Measurements from ENCODE around the gene TGM2.

The TGM2 gene

DNA sequence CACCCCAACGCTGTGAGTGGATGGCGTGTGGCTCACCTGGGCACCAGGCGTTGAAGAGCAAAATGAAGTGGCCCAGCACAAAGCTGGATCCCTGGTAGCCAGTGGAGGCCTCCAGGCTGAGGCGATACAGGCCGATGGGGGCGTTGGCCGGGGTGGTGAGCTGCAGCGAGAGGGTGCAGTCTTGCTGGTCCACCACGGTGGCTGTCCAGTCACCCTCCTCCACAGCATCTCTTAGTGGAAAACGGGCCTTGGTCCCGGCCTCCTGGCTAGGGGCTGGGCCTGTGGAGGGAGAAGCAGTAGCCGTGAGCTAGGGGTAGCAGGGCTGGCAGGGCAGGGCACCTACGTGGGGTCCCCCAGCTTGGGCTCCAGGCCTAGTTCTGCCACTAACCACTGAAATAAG is 9.3 kb downstream of the TGM2 start:
- H3K4me3 ChIP-seq (ENCODE audit: low read length) = no peak overlapping the region
- TF ChIP-seq ZNF274 (IDR thresholded peaks at IDR 0.05; ENCODE audit: low read depth, low read length) = no peak

GRCh38 chr20:38153401-38153800 is 11.7 kb downstream of the TGM2 start:
- H3K4me3 ChIP-seq (ENCODE audit: low read length) = no peak overlapping the region
- TF ChIP-seq ZNF274 (IDR thresholded peaks at IDR 0.05; ENCODE audit: low read depth, low read length) = no peak

GRCh38 chr20:38152621-38153221 is 12.3 kb downstream of the TGM2 start:
- H3K4me3 ChIP-seq (ENCODE audit: low read length) = no peak overlapping the region; the same call in 1 of the 2 replicates
- TF ChIP-seq ZNF274 (IDR thresholded peaks at IDR 0.05; ENCODE audit: low read depth, low read length) = no peak

GRCh38 chr20:38152175-38152620 is 12.9 kb downstream of the TGM2 start:
- no peak overlapping the region; the same call in 1 of the 2 replicates for H3K4me3 ChIP-seq (ENCODE audit: low read length)
- no peak for TF ChIP-seq ZNF274 (IDR thresholded peaks at IDR 0.05; ENCODE audit: low read depth, low read length)

GRCh38 chr20:38151455-38151854 is 13.6 kb downstream of the TGM2 start:
- TF ChIP-seq ZNF274 (IDR thresholded peaks at IDR 0.05; ENCODE audit: low read depth, low read length) = no peak
- H3K4me3 ChIP-seq (ENCODE audit: low read length) = no peak overlapping the region

DNA sequence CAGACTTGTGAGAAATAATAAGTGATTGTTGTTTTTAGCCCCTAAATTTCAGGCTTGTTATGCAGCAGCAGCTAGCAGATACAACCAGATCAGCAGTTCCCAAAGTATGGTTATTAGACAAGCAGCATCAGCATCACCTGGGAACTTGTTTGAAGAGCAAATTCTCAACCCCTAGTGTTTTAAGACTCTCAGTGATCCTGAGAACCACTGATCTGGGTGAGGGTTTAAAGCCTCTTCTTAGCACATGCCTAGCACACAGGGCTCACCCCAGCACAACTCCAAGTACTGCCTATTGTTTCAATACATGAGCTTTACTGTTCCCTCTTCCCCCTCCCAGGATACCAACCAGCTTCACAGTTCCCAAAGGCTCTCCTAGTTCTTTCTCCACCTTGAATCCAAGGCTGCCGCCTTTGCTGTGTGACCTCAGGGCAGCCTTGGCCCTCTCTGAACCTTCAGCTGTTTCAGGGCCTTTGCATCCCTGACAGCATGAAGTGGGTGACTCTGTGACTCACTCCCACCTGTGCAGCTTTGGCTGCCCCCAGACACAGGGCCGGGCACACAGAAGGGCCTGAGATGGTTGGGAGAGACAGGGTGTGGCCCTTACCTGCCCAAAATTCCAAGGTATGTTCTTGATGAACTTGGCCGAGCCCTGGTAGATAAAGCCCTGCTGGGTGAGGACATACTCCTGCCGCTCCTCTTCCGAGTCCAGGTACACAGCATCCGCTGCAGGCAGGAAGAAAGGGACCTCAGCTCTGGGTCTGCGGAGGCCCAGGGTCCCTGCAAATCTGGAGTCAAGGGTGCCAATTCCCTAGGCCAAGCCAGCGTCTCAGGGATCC is 14.5 kb downstream of the TGM2 start:
- TF ChIP-seq ZNF274 (IDR thresholded peaks at IDR 0.05; ENCODE audit: low read depth, low read length) = no peak

DNA sequence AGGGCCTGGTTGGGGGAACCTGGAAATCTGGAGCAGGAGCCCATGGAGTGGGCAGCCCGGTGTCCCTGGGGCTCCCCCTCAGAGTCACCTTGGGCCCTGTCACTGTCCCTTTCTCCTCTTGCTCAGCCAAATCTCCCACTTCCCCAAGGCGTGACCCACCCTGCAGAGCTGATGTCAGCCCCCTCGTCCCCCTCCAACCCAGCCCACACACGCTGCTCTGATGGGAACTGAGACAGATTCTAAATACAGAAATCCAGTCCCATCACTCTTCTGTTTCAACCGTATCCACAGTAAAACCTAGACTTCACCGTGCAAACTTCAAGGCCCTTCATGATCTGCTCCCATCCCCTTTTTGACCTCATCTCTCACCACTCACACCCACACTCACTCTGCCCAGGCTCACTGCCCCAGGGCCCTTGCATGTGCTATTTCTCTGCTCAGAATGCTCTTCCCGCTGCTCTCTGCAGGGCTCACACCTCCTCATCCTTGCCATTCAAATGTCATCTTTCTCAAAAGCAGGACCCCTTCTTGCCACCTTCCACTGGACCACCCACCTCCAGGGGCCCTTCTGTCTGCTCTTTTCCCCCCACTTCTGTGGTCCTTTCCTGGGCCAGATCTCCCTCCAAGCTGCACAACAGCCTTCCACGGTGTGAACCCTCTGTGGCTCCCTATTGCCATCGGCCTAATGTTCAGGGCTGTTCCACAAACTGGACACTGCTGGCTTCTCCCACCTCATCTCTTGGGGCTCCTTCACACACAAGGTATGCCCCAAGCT is 16.6 kb downstream of the TGM2 start:
- H3K4me3 ChIP-seq (ENCODE audit: low read length) = no peak overlapping the region
- TF ChIP-seq ZNF274 (IDR thresholded peaks at IDR 0.05; ENCODE audit: low read depth, low read length) = no peak

More for the DNA sequence above, 14.5 kb downstream of the TGM2 start:
- no peak overlapping the region for H3K4me3 ChIP-seq (ENCODE audit: low read length)

DNA sequence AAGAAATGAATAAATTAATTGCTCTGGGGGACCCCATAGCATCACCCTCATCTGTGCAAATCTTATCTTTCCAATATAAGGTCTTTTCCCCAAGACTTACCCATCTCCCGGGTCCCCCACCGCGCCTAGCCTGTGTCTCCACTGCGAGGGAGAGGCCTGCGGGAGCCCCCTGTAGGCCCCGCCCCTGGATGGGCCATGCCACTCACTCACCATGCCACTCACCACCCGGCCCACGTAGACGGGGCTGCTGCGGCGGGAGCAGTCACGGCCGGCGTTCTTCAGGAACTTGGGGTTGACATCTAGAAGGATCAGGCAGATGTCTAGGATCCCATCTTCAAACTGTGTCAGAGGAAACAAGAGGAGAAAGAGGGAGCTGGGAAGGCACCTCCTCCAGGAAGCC is 17.3 kb downstream of the TGM2 start:
- TF ChIP-seq ZNF274 (IDR thresholded peaks at IDR 0.05; ENCODE audit: low read depth, low read length) = no peak
- H3K4me3 ChIP-seq (ENCODE audit: low read length) = no peak overlapping the region

DNA sequence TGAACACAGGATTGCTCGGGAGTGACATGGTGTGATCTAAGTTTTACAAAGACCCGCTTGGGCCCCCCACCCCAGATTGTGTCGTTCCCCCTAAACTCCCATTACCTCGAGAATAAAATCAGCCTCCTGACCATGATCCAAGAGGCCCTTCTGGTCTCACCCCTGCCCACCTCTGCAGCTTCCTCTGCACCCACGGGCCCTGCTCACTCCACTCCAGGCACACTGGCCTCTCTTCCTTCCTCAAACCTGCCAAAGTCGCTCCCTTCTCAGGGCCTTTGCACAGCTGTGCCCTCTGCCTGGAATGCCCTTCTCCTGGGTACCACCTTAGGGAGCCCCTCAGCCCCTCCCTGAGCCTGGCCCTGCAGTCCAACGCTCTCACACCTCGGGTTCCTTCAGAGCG is 17.9 kb downstream of the TGM2 start:
- H3K4me3 ChIP-seq (ENCODE audit: low read length) = no peak overlapping the region
- TF ChIP-seq ZNF274 (IDR thresholded peaks at IDR 0.05; ENCODE audit: low read depth, low read length) = no peak

GRCh38 chr20:38146628-38147027 is 18.4 kb downstream of the TGM2 start:
- H3K4me3 ChIP-seq (ENCODE audit: low read length) = no peak overlapping the region
- TF ChIP-seq ZNF274 (IDR thresholded peaks at IDR 0.05; ENCODE audit: low read depth, low read length) = no peak

GRCh38 chr20:38146156-38146555 is 18.9 kb downstream of the TGM2 start:
- H3K4me3 ChIP-seq (ENCODE audit: low read length) = no peak overlapping the region
- TF ChIP-seq ZNF274 (IDR thresholded peaks at IDR 0.05; ENCODE audit: low read depth, low read length) = no peak

DNA sequence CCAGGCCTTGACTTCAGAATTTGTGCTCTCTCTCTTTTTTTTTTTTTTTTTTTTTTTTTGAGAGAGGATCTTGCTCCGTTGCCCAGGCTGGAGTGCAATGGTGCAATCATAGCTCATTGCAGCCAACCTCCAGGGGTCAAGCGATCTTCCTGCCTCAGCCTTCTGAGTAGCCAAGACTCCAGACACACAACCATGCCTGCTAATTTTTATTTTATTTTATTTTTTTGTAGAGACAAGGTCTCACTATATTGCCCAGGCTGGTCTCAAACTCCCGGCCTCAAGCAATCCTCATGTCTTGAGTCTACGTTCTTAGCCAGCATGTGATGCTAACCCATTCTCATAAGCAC is 19.4 kb downstream of the TGM2 start:
- H3K4me3 ChIP-seq (ENCODE audit: low read length) = no peak overlapping the region

GRCh38 chr20:38144974-38145728 is 19.9 kb downstream of the TGM2 start:
- H3K4me3 ChIP-seq (ENCODE audit: low read length) = no peak overlapping the region
- no peak for TF ChIP-seq ZNF274 (IDR thresholded peaks at IDR 0.05; ENCODE audit: low read depth, low read length)

More for the DNA sequence above, 19.4 kb downstream of the TGM2 start:
- no peak for TF ChIP-seq ZNF274 (IDR thresholded peaks at IDR 0.05; ENCODE audit: low read depth, low read length)

DNA sequence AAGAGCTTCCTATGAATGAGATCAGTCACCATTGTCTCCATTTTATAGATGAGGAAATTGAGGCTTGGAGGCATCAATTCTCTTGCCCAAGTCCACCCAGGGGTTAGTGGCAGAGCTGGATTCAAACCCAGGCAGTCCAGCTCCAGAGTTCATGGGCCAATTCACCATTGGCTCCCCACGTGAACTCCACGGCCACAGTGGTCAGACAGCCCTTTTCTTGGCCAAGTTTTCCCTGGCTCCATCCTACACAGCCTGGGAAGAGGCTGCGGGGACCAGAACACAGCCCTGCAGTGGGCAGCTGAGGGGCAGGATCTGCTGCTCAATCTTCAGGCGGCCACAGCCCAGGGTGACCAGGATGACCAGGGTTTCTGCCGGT is 20.5 kb downstream of the TGM2 start:
- no peak overlapping the region for H3K4me3 ChIP-seq (ENCODE audit: low read length)
- TF ChIP-seq ZNF274 (IDR thresholded peaks at IDR 0.05; ENCODE audit: low read depth, low read length) = no peak
